GOT3 (cell line): ENCODE results near the gene CCDC88C.
"Not testable (repeated sequence)": the region's sequence is repeated elsewhere in the genome, so short reads cannot be mapped to it uniquely, and the experiment has no call there.

Source experiments
- DNase-seq: peaks from one replicate; lab custom pipeline; 2025; ENCODE audit warnings: mixed read lengths; lab: John Stamatoyannopoulos, UW

Gene CCDC88C

DNA sequence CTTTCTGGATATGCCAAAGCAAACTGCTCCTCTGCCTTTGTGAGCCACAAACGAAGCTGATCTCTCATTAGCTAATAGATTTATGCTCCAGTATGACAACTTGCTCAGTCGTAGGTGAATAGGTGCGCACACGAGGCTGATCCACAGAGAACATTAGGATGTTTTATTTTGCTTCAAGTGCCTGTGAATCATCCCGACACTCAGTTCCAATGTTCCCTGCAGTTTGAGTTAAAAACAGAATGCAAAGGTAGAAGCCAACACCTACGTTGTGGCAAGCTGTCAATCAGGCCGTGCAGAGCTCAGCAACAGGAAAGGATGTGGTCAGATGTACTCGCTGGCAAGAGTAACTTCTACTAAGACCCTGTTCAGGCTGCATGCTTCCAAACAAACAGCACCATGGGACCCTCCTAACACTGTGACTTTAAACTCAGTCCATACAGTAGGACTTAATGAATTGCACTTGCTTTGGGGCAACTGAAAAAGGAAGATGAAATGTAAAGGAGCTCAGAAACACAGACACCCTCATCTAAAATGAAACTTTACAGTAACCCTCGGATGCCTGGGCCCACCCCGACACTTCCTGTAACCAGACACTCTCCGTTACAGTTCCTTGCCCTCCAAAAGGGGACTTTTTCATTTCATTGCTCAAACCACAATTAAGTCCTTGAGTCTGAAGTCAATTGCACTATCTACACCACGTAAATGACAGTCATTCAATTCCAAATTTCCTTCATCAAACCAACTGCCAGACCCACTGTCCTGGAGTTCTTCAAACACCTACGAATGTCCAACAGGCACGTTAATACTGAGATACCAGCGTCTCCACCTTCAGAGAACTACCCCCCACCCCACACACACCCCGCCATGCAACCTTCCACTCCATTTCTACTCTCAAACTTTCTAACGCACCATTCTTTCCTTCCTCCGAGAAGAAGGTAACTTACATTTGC lies 1.6 kb downstream of the CCDC88C start:
- DNase-seq: no peak

DNA sequence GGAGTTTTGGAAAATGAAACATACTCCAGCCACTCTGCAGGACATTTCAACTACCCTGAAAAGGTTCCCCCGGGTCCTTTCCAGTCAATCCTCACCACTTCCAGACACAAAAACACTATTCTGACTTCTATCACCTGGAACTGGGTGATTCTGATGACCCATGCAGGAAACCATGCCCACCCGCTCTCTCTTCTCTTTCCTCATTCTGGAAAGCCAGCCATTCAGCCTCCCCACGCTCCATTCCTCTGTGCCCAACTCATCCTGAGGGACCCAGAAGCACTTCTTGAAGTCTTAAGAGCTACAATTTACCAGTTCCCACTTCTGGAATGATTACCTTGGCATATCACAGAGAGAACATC lies 3.2 kb downstream of the CCDC88C start:
- DNase-seq: no peak

DNA sequence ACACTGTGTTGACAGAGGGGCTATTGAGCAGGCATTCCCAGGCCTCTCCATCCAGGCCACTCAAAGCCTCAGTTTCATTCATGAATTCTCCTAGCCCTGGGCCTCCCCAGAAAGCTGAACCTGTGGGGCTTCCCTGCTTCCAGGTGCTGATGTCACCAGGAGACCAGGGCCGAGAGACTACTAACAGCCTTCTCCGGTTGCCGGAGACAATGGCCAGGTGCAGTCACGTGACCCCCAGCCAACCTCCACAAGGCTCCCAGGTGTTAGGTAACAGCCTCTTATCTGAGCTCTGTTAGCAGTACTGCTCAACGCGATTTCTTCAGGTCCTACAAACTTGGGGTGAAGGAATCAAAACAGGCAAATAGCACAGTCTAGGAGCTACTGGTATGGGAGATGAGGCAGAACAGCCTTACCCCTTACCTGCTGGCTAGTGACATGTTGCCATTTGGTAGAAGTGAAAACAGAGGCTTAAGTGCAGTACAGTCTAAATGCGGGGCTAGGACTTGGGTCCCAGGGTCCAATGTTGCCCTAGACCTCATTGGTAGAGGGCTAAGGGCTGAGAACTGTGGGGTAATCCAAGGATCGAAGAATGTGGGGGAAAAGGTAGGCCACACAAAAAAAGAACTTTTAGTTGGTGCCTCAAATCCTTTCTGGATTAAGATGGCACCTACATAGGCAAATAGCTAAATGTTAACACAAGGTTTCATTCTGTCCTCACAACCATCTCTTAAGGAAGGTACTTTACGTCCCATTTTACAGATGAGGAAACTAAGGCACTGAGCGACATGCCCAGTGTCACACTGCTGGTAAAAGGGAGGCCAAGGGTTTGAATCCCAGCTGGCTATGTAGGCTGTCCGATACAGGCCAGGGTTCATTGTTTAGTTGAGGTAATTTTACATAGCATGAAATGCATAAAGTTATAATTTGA lies 3.8 kb downstream of the CCDC88C start:
- DNase-seq: no peak

- DNase-seq: no peak
Measured at GRCh38 chr14:91412939-91413338, 4.7 kb downstream of the CCDC88C start.

DNA sequence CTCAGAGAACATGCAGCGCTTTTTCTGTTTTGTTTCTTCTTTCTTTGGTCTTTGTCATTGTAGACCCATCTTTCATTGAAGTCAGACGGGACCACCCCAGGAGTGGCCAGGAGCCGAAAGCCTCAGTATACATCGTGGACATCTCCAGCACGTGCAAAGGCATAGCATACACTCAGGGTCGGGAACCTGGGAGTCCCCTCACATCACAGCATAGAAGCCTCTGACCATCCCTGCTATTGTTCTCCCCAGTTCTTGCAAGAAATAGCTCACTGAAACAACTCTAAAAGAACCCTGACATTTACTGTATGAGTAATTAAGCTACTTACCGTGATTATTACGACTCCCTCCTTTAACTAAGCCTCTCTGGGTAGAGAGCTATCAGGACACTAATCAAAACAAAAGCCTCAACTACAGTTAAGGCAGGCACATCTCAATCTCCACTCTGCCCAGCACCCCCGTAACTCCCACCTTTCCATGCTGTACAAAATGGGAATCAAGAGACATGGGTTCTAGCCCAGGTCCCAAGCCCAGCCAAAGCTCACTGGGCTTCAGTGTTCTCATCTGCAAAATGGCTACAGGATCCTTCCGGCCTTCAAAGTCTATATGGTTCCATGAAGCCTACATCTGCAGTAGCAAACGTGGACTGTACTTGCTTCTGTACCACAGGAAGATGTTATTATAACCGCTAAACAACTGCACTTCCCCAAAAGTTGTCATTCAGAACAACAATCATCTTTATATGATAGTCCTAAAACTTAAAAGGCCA lies 6.7 kb downstream of the CCDC88C start:
- no peak for DNase-seq

DNA sequence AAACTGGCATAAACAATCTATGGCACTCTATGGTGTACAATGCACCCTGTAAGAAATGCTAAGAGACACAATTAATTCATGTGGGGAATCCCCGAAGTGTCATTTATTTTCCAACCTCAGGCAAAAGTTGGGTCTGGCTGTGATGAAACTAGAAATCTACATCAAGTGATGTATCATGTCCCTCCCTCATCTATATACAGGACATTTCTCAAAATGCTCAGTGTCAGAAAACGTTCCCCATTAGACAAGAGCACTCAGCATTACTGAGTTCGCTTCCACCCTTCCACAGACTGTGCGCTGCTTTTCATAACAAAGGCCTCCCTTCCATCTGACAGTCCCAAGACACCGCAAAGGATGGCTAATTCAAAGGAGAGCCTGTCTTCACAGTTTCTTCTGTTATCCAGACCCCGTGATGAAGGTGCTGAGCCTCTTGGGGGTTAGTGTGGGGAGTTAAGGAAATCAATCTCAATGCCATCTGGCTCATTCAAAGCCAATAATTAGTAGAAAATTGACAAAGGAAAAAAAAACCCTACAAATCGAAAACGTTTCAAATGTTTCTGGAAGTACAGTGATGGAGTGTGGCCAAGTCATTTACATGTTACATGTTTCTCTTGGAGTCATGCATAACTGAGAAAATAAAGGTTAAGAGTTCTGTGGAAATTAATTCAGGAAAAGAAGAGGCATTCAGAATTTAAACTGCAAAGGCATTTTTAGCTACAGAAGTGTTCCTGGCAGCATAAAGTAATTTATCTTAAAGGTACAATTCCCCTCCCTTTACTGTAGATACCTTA lies 7.5 kb downstream of the CCDC88C start:
- DNase-seq: no peak

DNA sequence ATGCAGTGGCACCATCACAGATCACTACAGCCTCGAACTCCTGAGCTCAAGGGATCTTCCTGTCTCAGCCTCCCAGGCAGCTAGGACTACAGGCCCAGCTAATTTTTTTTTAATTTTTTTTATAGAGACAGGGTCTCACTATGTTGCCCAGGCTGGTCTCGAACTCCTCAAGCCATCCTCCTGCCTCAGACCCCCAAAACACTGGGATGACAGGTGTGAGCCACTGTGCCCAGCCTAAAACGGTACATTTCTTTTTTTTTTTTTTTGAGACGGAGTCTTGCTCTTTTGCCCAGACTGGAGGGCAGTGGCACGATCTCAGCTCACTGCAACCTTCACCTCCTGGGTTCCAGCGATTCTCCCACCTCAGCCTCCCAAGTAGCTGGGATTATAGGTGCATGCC lies 8.4 kb downstream of the CCDC88C start:
- not testable (repeated sequence) for DNase-seq

GRCh38 chr14:91406982-91407381 lies 10.6 kb downstream of the CCDC88C start:
- no peak for DNase-seq

- DNase-seq: no peak
Measured at GRCh38 chr14:91406451-91406850, 11.2 kb downstream of the CCDC88C start.

DNA sequence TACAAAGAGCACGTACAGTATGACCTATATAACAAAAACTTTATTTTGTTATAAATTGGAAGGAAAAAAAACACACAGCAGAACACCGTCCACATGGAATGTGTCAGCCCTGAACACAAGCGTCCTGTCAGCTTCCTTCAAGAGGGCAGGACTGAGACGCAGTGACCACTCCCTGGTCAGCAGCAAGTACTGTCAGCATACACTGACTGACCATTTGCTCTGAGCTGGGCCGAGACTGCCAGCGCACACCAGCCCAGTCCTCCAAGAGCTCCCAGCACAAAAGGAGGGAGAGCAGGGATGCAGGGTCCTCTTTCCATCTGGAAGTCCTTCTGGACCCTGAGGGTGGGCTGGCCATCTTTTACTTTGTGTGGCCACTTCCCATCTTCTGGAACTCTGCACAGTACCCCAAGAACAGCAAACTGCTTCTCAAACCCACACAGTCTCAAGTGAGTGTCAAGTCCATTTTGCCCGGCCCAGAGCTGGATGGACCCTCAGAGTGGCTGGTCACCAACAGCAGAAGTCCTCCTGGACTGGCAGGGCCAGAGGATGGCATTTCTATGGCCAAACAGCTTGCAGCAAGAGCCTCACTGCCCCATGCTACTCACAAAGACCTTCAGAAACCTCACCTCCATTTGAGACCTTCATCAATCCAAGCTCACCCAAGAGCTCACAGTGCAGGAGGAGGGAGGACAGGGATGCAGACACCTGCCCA lies 11.7 kb downstream of the CCDC88C start:
- no peak for DNase-seq

- DNase-seq: no peak
Measured at GRCh38 chr14:91405241-91405721, 12.3 kb downstream of the CCDC88C start.

GRCh38 chr14:91402771-91403600 lies 14.6 kb downstream of the CCDC88C start:
- DNase-seq: no peak

DNA sequence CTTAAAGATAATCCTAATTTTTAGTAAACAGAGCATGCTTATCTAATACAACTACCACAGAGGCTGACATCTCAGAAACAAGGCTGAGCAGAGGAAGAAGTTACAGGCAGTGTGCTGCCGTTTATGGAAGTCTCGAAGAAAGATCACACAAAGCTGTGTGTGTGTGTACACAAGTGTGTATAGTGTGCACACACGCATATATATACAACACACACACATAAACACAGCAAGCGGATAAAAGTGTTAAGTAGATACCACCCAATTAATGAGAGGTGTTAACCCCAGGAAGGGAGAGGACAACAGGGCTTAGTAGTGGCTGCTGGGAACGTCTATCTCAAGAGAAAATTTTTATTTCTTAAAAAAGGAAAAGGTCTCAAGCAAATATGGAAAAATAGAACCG lies 15.3 kb downstream of the CCDC88C start:
- no peak for DNase-seq

- no peak for DNase-seq
Measured at GRCh38 chr14:91401751-91402150, 15.9 kb downstream of the CCDC88C start.

- no peak for DNase-seq
Measured at GRCh38 chr14:91400696-91401095, 16.9 kb downstream of the CCDC88C start.

GRCh38 chr14:91399868-91400640 lies 17.6 kb downstream of the CCDC88C start:
- no peak for DNase-seq

- no peak for DNase-seq
Measured at GRCh38 chr14:91398707-91399106, 18.9 kb downstream of the CCDC88C start.

- no peak for DNase-seq
Measured at GRCh38 chr14:91397965-91398591, 19.5 kb downstream of the CCDC88C start.
